NB4 (cell line): ENCODE measurements around the gene PHACTR1.

Source experiments
- DNase-seq: peaks from one replicate; pipeline ENCODE4 v3.0.0; 2010; ENCODE audit warnings: low read depth
- H3K4me3 ChIP-seq: one replicate; pipeline ENCODE4 v1.5.1; 2011; ENCODE audit warnings: mild to moderate bottlenecking, low read depth, low read length, moderate library complexity
- CTCF ChIP-seq: IDR thresholded peaks from one replicate; pipeline ENCODE4 v1.5.1; 2012; ENCODE audit warnings: low read depth, low read length
- MAX ChIP-seq: IDR thresholded peaks from 2 replicates; pipeline ENCODE4 v1.6.1; 2011; ENCODE audit warnings: low read depth, low read length
- MYC ChIP-seq: IDR thresholded peaks from 2 replicates; pipeline ENCODE4 v1.6.1; 2011; ENCODE audit warnings: low read depth, low read length
- POLR2A ChIP-seq: IDR thresholded peaks from 2 replicates; pipeline ENCODE4 v1.6.1; 2011; ENCODE audit warnings: mild to moderate bottlenecking; ENCODE audit not compliant: insufficient read length; ENCODE audit errors: extremely low read depth

The PHACTR1 gene

GRCh38 chr6:13025893-13026499 lies 309.4 kb downstream of the PHACTR1 start:
- TF ChIP-seq MYC, result no peak
- TF ChIP-seq CTCF, result no peak
- no peak for TF ChIP-seq POLR2A
- no peak for TF ChIP-seq MAX
- DNase-seq, result no peak
- H3K4me3 ChIP-seq, result no peak overlapping the region

- no peak overlapping the region for H3K4me3 ChIP-seq
- TF ChIP-seq POLR2A (no peak), MYC (no peak), MAX (no peak), CTCF (no peak)
- DNase-seq, result no peak
Observed at GRCh38 chr6:13026557-13026956, 310.0 kb downstream of the PHACTR1 start.

GRCh38 chr6:13027207-13027606 lies 310.6 kb downstream of the PHACTR1 start:
- TF ChIP-seq POLR2A, result no peak
- no peak for TF ChIP-seq MYC
- TF ChIP-seq CTCF, result no peak
- TF ChIP-seq MAX, result no peak
- no peak overlapping the region for H3K4me3 ChIP-seq
- DNase-seq, result no peak

GRCh38 chr6:13030396-13030795 lies 313.8 kb downstream of the PHACTR1 start:
- TF ChIP-seq MAX, result no peak
- TF ChIP-seq CTCF, result no peak
- TF ChIP-seq MYC, result no peak
- TF ChIP-seq POLR2A, result no peak
- H3K4me3 ChIP-seq, result no peak overlapping the region
- no peak for DNase-seq

- TF ChIP-seq POLR2A (no peak), CTCF (no peak), MAX (no peak), MYC (no peak)
- H3K4me3 ChIP-seq, result no peak overlapping the region
- DNase-seq, result no peak
Observed at GRCh38 chr6:13032566-13032965, 316.0 kb downstream of the PHACTR1 start.
